ENCODE results near the gene OR52A5.

The OR52A5 gene
- long read RNA-seq = 0 reads

- H3K4me3 ChIP-seq (replicated peaks; ENCODE audit: insufficient read depth, low read length) = no peak within 1 kb of the TSS
- no peak within 1 kb of the TSS for H3K27ac ChIP-seq (replicated peaks)
- no peak for DNase-seq (ENCODE audit: low read depth in 1 of 2, low spot score in 1 of 2)
- TF ChIP-seq REST (IDR thresholded peaks at IDR 0.05; ENCODE audit: insufficient replicate concordance, low read depth) = no peak
- TF ChIP-seq POLR2AphosphoS5 (IDR thresholded peaks at IDR 0.05; ENCODE audit: low read depth) = no peak
- TF ChIP-seq GABPA (IDR thresholded peaks at IDR 0.05; ENCODE audit: low read depth) = no peak
- no peak for TF ChIP-seq CTCF (IDR thresholded peaks at IDR 0.05; ENCODE audit: insufficient read depth, low read length)
- no peak for TF ChIP-seq SPI1 (IDR thresholded peaks at IDR 0.05; ENCODE audit: borderline replicate concordance, low read depth)
- H3K27me3 ChIP-seq (ENCODE audit: insufficient read depth, poor library complexity, severe bottlenecking) = no peaks in the 10 kb centered on the region
Observed at GRCh38 chr11:5137996-5138395, at the start of gene OR52A5. OR52A5 (minus strand) TSS chr11:5138356; CDS start chr11:5132642, 5,714 bp downstream.

- H3K4me3 ChIP-seq (replicated peaks; ENCODE audit: insufficient read depth, low read length) = no peak overlapping the region
- TF ChIP-seq POLR2AphosphoS5 (IDR thresholded peaks at IDR 0.05; ENCODE audit: low read depth) = no peak
- TF ChIP-seq REST (IDR thresholded peaks at IDR 0.05; ENCODE audit: insufficient replicate concordance, low read depth) = no peak
- TF ChIP-seq CTCF (IDR thresholded peaks at IDR 0.05; ENCODE audit: insufficient read depth, low read length) = no peak
- no peak for TF ChIP-seq GABPA (IDR thresholded peaks at IDR 0.05; ENCODE audit: low read depth)
- TF ChIP-seq SPI1 (IDR thresholded peaks at IDR 0.05; ENCODE audit: borderline replicate concordance, low read depth) = no peak
Observed at GRCh38 chr11:5178046-5178837, 40.1 kb upstream of the OR52A5 start.

GRCh38 chr11:5174934-5175333, 36.8 kb upstream of the OR52A5 start:
- DNase-seq (ENCODE audit: low read depth in 1 of 2, low spot score in 1 of 2) = no peak
- TF ChIP-seq POLR2AphosphoS5 (IDR thresholded peaks at IDR 0.05; ENCODE audit: low read depth) (no peak), CTCF (IDR thresholded peaks at IDR 0.05; ENCODE audit: insufficient read depth, low read length) (no peak), GABPA (IDR thresholded peaks at IDR 0.05; ENCODE audit: low read depth) (no peak), REST (IDR thresholded peaks at IDR 0.05; ENCODE audit: insufficient replicate concordance, low read depth) (no peak), SPI1 (IDR thresholded peaks at IDR 0.05; ENCODE audit: borderline replicate concordance, low read depth) (no peak)
- Histone ChIP-seq H3K4me3 (replicated peaks; ENCODE audit: insufficient read depth, low read length) (no peak overlapping the region), H3K27ac (replicated peaks) (no peak overlapping the region), H3K27me3 (ENCODE audit: insufficient read depth, poor library complexity, severe bottlenecking) (no peaks in the 10 kb centered on the region)

More at GRCh38 chr11:5178046-5178837, 40.1 kb upstream of the OR52A5 start:
- DNase-seq (ENCODE audit: low read depth in 1 of 2, low spot score in 1 of 2) = no peak
- Histone ChIP-seq H3K27me3 (ENCODE audit: insufficient read depth, poor library complexity, severe bottlenecking) (no peaks in the 10 kb centered on the region), H3K27ac (replicated peaks) (no peak overlapping the region)

Measured in HL-60 (cell line).